Kidney (tissue), 14 donors: ENCODE data around the gene DAG1. TPM values are rescaled to one million over a fixed set of nuclear protein-coding genes. Genes with fewer than 3 reads are reported as not detected.

Source experiments
- DNase-seq, 5 donors: peaks; one replicate each; pipeline ENCODE4 v3.0.0-alpha.2; 2013 to 2020
- FAIRE-seq: peaks from 2 replicates; lab custom pipeline; 2012; peaks lifted over from hg19 to GRCh38; lab: Jason Lieb, UNC
- H3K27ac ChIP-seq, 2 donors: one replicate each; pipeline ENCODE4 v1.7.0; 2013; ENCODE audit warnings: low read depth in 2 of 2, low read length in 2 of 2, inconsistent platforms in 1 of 2
- H3K27me3 ChIP-seq: one replicate; pipeline ENCODE4 v1.7.1; 2013; ENCODE audit warnings: low read length, inconsistent platforms; ENCODE audit not compliant: control insufficient read depth, insufficient read depth
- H3K36me3 ChIP-seq, 3 donors: one replicate each; pipeline versions ENCODE4 v1.7.0 to v1.7.1; 2013; ENCODE audit warnings: low read length in 3 of 3, control low read depth in 1 of 3, inconsistent platforms in 1 of 3; ENCODE audit not compliant: insufficient read depth in 3 of 3, control insufficient read depth in 2 of 3
- H3K4me1 ChIP-seq, 3 donors: one replicate each; pipeline versions ENCODE4 v1.7.0 to v1.7.1; 2013; ENCODE audit warnings: low read length in 3 of 3, inconsistent platforms in 1 of 3, low read depth in 1 of 3; ENCODE audit not compliant: control insufficient read depth in 2 of 3, insufficient read depth in 2 of 3
- H3K4me3 ChIP-seq, 3 donors: one replicate each; pipeline versions ENCODE4 v1.7.0 to v1.8.1; 2013; ENCODE audit warnings: low read length in 3 of 3, control low read depth in 1 of 3, inconsistent platforms in 1 of 3
- H3K9ac ChIP-seq, 3 donors: one replicate each; pipeline versions ENCODE4 v1.7.0 to v1.7.1; 2013; ENCODE audit warnings: low read length in 3 of 3, control low read depth in 1 of 3, inconsistent platforms in 1 of 3
- H3K9me3 ChIP-seq, 3 donors: one replicate each; pipeline versions ENCODE4 v1.7.0 to v1.7.1; 2013; ENCODE audit warnings: low read length in 3 of 3, control low read depth in 1 of 3, inconsistent platforms in 1 of 3; ENCODE audit not compliant: control insufficient read depth in 2 of 3, insufficient read depth in 1 of 3
- intact Hi-C: fragments of 100-400 bp; cut with DNase I; formaldehyde crosslinking; loops from one replicate; pipeline ENCODE4 v1.11.1; 2022
- polyA plus RNA-seq: library from polyadenylated mRNA; stranded (reverse); fragments of 350-450 nt; fragmentation: Illumina TruSeq; extraction: RNeasy Lipid Tissue Mini Kit (QIAGEN cat#74804); gene quantifications from one replicate; pipeline ENCODE4 v1.2.3, GENCODE V29; 2014; ENCODE audit warnings: low read depth, low replicate concordance; ENCODE audit not compliant: insufficient read depth
- total RNA-seq: library from RNA; stranded (reverse); fragmentation: NEBNext Ultra II Directional; extraction: Animal tissue kit (Norgen Biotek cat#: 25700); gene quantifications from one replicate; pipeline ENCODE4 v1.2.1, GENCODE V29; 2021
- TF ChIP-seq, protein P1 (sequence below): IDR thresholded peaks from 3 replicates; pipeline ENCODE4 v1.5.1; 2012; ENCODE audit warnings: mild to moderate bottlenecking, moderate library complexity, borderline replicate concordance; ENCODE audit not compliant: insufficient read depth; ENCODE audit errors: extremely low read depth
- donor health status: control.
- donor health status: control.
- donor health status: control.
- donor health status: control.
- donor health status: control.
- donor health status: DM: yes; HTN: yes; CAD: no.
- donor health status: Normal renal cell carcinoma (clear cell type).

Gene DAG1
- total and polyA plus RNA-seq, 2 donors from 2014 or later = 40.4 to 122 TPM

DNA sequence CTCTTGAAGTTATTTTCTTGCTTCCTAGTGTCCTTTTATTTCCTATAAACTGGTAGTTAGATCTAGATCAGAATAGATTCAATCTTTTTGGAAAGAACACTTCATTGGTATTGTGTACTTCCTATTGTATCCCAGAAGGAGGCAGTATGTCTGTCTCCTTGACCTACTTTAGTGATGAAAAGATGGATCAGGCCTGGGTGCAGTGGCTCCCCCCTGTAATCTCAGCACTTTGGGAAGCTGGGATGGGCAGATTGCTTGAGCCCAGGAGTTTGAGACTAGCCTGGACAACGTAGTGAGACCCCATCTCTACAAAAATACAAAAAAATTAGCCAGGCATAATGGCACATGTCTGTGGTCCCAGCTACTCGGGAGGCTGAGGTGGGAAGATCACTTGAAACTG lies 96.2 kb downstream of the DAG1 start:
- Histone ChIP-seq H3K27me3 (no peaks in the 10 kb centered on the region), H3K4me1 (no peaks in the 10 kb centered on the region), H3K4me3 (no peak overlapping the region), H3K9ac (no peak overlapping the region), H3K9me3 (no peaks in the 10 kb centered on the region), H3K36me3 (no peaks in the 10 kb centered on the region), H3K27ac (no peak overlapping the region)
- intact Hi-C loops = no loop called here
- FAIRE-seq (no peak), DNase-seq (no peak)
- TF ChIP-seq, protein P1, sequence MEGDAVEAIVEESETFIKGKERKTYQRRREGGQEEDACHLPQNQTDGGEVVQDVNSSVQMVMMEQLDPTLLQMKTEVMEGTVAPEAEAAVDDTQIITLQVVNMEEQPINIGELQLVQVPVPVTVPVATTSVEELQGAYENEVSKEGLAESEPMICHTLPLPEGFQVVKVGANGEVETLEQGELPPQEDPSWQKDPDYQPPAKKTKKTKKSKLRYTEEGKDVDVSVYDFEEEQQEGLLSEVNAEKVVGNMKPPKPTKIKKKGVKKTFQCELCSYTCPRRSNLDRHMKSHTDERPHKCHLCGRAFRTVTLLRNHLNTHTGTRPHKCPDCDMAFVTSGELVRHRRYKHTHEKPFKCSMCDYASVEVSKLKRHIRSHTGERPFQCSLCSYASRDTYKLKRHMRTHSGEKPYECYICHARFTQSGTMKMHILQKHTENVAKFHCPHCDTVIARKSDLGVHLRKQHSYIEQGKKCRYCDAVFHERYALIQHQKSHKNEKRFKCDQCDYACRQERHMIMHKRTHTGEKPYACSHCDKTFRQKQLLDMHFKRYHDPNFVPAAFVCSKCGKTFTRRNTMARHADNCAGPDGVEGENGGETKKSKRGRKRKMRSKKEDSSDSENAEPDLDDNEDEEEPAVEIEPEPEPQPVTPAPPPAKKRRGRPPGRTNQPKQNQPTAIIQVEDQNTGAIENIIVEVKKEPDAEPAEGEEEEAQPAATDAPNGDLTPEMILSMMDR = no peak

DNA sequence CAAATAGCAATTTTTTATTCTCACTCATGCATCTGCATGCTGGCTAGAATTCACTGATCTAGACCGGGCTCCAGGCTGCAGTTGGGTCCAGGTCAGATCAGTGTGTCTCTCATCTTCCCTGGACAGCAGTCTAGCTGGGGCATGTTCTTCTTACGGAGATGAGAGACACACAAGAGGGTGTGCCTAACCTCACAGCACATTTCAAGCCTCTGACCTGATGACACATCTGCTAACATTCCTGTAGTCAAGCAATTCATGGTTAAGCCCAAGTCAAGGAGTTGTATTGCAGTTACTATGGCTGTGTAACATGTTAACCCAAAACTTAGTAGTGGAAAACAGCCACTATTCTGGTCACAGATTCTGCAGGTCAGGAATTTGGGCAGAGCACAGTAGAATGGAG lies 97.3 kb downstream of the DAG1 start:
- no peak overlapping the region for H3K4me3 ChIP-seq
- no peak overlapping the region for H3K9ac ChIP-seq
- no peak for DNase-seq
- no peaks in the 10 kb centered on the region for H3K9me3 ChIP-seq
- TF ChIP-seq, protein P1 = no peak
- no peak overlapping the region for H3K27ac ChIP-seq
- FAIRE-seq = no peak
- H3K36me3 ChIP-seq = no peaks in the 10 kb centered on the region
- intact Hi-C loops = no loop called here
- H3K27me3 ChIP-seq = no peaks in the 10 kb centered on the region
- no peaks in the 10 kb centered on the region for H3K4me1 ChIP-seq

- FAIRE-seq (no peak), DNase-seq (no peak)
- H3K4me3 ChIP-seq = no peak overlapping the region
- H3K27ac ChIP-seq = no peak overlapping the region
- no peaks in the 10 kb centered on the region for H3K27me3 ChIP-seq
- TF ChIP-seq, protein P1 = no peak
- H3K9ac ChIP-seq = no peak overlapping the region
- intact Hi-C loops = no loop called here
- no peaks in the 10 kb centered on the region for H3K36me3 ChIP-seq
- H3K9me3 ChIP-seq = no peaks in the 10 kb centered on the region
- no peaks in the 10 kb centered on the region for H3K4me1 ChIP-seq
These were observed 98.9 kb downstream of the DAG1 start for GRCh38 chr3:49568965-49569364.

DNA sequence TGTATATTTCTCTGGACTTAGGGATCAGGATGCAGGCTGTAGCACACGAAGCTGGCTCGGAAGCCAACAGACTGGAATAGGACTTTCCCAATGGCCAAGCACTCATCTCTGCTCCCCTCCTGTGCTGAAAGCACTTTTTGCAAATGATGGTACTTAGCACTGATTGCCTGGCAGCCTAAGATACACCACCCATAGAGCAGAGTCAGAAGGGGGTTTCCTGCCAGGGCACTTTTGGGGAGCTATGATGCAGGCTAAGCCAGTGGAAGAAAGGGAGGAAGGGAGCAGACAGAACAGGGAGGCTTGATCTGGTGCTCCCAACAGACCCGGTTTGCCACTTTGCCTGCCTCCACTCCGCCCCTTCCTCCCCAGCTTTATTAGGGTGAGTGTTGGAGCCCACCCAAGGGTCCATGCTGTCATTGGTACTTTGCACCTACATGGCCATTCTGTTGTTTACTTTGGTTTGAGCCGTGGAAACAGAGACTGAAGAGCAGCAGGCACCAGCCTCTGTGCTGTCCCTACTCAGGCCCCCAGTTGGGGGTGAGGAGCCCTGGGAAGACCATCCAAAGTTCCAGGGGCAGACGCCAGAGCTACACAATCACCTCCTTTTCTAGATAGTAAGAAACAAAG lies 100.1 kb downstream of the DAG1 start:
- no peak overlapping the region for H3K27ac ChIP-seq
- DNase-seq = no peak
- H3K27me3 ChIP-seq = no peaks in the 10 kb centered on the region
- no peak overlapping the region for H3K9ac ChIP-seq
- no peaks in the 10 kb centered on the region for H3K9me3 ChIP-seq
- H3K4me1 ChIP-seq = no peaks in the 10 kb centered on the region
- H3K36me3 ChIP-seq = no peaks in the 10 kb centered on the region
- intact Hi-C loops = no loop called here
- TF ChIP-seq, protein P1 = no peak
- no peak for FAIRE-seq
- no peak overlapping the region for H3K4me3 ChIP-seq
